ENCODE measurements around the gene PAWR. TPM values are rescaled to one million over a fixed set of nuclear protein-coding genes. Genes with fewer than 3 reads are reported as not detected.

PAWR gene
- total and polyA plus RNA-seq, 9 of the 15 experiments (the other 6 are each of a cell fraction or from before 2014, with no cell fraction given): 0.82 TPM; not detected in 8

GRCh38 chr12:79638490-79638889, 52.3 kb downstream of the PAWR start:
- H4K20me1 ChIP-seq (replicated peaks; ENCODE audit: control insufficient read depth, insufficient read depth, low read length): no peaks in the 10 kb centered on the region
- H3K4me3 ChIP-seq: no peak overlapping the region
- in situ Hi-C loops (cut with MboI) (no loop called here), intact Hi-C loops (cut with micrococcal nuclease) (no loop called here)
- no peak overlapping the region for H3K9ac ChIP-seq (ENCODE audit: insufficient read depth in 1 of 2, low read depth in 2 of 2, low read length in 2 of 2)
- DNase-seq (ENCODE audit: extremely low read depth in 1 of 4, low spot score in 3 of 4): no peak
- H3K27me3 ChIP-seq (ENCODE audit: control insufficient read depth in 2 of 2, insufficient read depth in 2 of 2, low read length in 2 of 2): no peaks in the 10 kb centered on the region
- H2AFZ ChIP-seq (ENCODE audit: low read depth, low read length): no peak overlapping the region
- CTCF ChIA-PET (ENCODE audit: low intra/inter-chr PET ratio): no interaction called here
- BruUV-seq (replicated peaks): no TSS peak
- no peaks in the 10 kb centered on the region for H3K79me2 ChIP-seq (ENCODE audit: control insufficient read depth, insufficient read depth, low read length)
- no peaks in the 10 kb centered on the region for H3K36me3 ChIP-seq (ENCODE audit: control insufficient read depth, insufficient read depth, low read length)
- no peaks in the 10 kb centered on the region for H3K4me1 ChIP-seq (replicated peaks in 1 of 2; ENCODE audit: control insufficient read depth in 2 of 2, insufficient read depth in 2 of 2, low read length in 2 of 2)
- H3K9me3 ChIP-seq (replicated peaks; ENCODE audit: control insufficient read depth, insufficient read depth, low read depth, low read length): no peaks in the 10 kb centered on the region
- no peak overlapping the region for H3K27ac ChIP-seq (ENCODE audit: extremely low read depth, low read depth, low read length)
- WGBS (ENCODE audit: insufficient coverage, low coverage, missing lambda C conversion rate): 0% methylated on average over 2 of the region's 2 CpGs
- no peak for FAIRE-seq
- POLR2A ChIA-PET: no interaction called here
- no peak overlapping the region for H3K4me2 ChIP-seq (ENCODE audit: insufficient read depth, low read length)
- ATAC-seq: no peak
- no peaks in the 10 kb centered on the region for H3K9me1 ChIP-seq (ENCODE audit: control insufficient read depth, insufficient read depth, low read length)
- TF ChIP-seq ZEB2 (IDR thresholded peaks at IDR 0.05) (no peak), LEF1 (IDR thresholded peaks at IDR 0.05) (no peak), ZNF324 (CRISPR knock-in tag; IDR thresholded peaks at IDR 0.05) (no peak), HDAC6 (IDR thresholded peaks at IDR 0.05; ENCODE audit: low read depth, low read length) (no peak), CUX1 (CRISPR knock-in tag; IDR thresholded peaks at IDR 0.05) (no peak), PHF20 (IDR thresholded peaks at IDR 0.05; ENCODE audit: partially characterized antibody) (no peak), AFF4 (CRISPR knock-in tag; IDR thresholded peaks at IDR 0.05) (no peak), KLF16 (IDR thresholded peaks at IDR 0.05) (no peak), CREBBP (IDR thresholded peaks at IDR 0.05; ENCODE audit: low read depth, low read length) (no peak), WHSC1 (IDR thresholded peaks at IDR 0.05; ENCODE audit: low read length) (no peak), HMGN3 (IDR thresholded peaks at IDR 0.05; ENCODE audit: borderline replicate concordance, extremely low read depth, insufficient read length, low read depth, low read length) (no peak), GTF2A2 (tag; IDR thresholded peaks at IDR 0.05) (no peak), MCM5 (IDR thresholded peaks at IDR 0.05; ENCODE audit: low read depth) (no peak), ZNF398 (CRISPR knock-in tag; IDR thresholded peaks at IDR 0.05) (no peak)

Measured in K562 (cell line).